ENCODE results near the gene CTNNBL1. TPM values are rescaled to one million over a fixed set of nuclear protein-coding genes. Genes with fewer than 3 reads are reported as not detected.

The CTNNBL1 gene
- total RNA-seq, 6 experiments from 2014 or later, result 16.3 to 41.8 (median 28.8) TPM

GRCh38 chr20:37649676-37650370 is 44.0 kb upstream of the CTNNBL1 start:
- Histone ChIP-seq H3K27me3 (no peaks in the 10 kb centered on the region), H3K27ac (no peak overlapping the region), H3K4me1 (no peaks in the 10 kb centered on the region), H3K4me3 (no peak overlapping the region), H3K36me3 (no peaks in the 10 kb centered on the region), H3K9me3 (no peaks in the 10 kb centered on the region)
- TF ChIP-seq CTCF (IDR thresholded peaks at IDR 0.05) (no peak), POLR2A (IDR thresholded peaks at IDR 0.05) (no peak)
- DNase-seq, result no peak
- ATAC-seq, result no peak
- 69% methylated on average over 8 of the region's 9 CpGs for WGBS (ENCODE audit: insufficient coverage, low coverage, low lambda C conversion rate, missing lambda C conversion rate)
- intact Hi-C loops (cut with DNase I), result no loop called here

GRCh38 chr20:37650661-37651060 is 43.2 kb upstream of the CTNNBL1 start:
- H3K4me3 ChIP-seq, result no peak overlapping the region
- ATAC-seq (no peak), DNase-seq (no peak)
- no peaks in the 10 kb centered on the region for H3K27me3 ChIP-seq
- intact Hi-C loops (cut with DNase I), result no loop called here
- H3K9me3 ChIP-seq, result no peaks in the 10 kb centered on the region
- H3K36me3 ChIP-seq, result no peaks in the 10 kb centered on the region
- no peaks in the 10 kb centered on the region for H3K4me1 ChIP-seq
- WGBS (ENCODE audit: insufficient coverage, low coverage, low lambda C conversion rate, missing lambda C conversion rate), result 76% methylated on average over 2 of the region's 3 CpGs
- no peak overlapping the region for H3K27ac ChIP-seq
- TF ChIP-seq POLR2A (IDR thresholded peaks at IDR 0.05) (no peak), CTCF (IDR thresholded peaks at IDR 0.05) (no peak)

GRCh38 chr20:37651932-37652331 is 41.9 kb upstream of the CTNNBL1 start:
- no peaks in the 10 kb centered on the region for H3K4me1 ChIP-seq
- ATAC-seq (peak; percentile 97 to 99 (median 98)), DNase-seq (peak; percentile 69 to 79 (median 73))
- TF ChIP-seq POLR2A (IDR thresholded peaks at IDR 0.05), result no peak
- peak; percentile 54 to 66 (median 60) for TF ChIP-seq CTCF (IDR thresholded peaks at IDR 0.05)
- no peak overlapping the region for H3K27ac ChIP-seq
- no peaks in the 10 kb centered on the region for H3K36me3 ChIP-seq
- H3K9me3 ChIP-seq, result no peaks in the 10 kb centered on the region
- intact Hi-C loops (cut with DNase I), result no loop called here
- no peaks in the 10 kb centered on the region for H3K27me3 ChIP-seq
- WGBS (ENCODE audit: insufficient coverage, low coverage, low lambda C conversion rate, missing lambda C conversion rate), result 34% methylated on average over 5 of the region's 5 CpGs
- no peak overlapping the region for H3K4me3 ChIP-seq

GRCh38 chr20:37656945-37657344 is 36.9 kb upstream of the CTNNBL1 start:
- Histone ChIP-seq H3K27ac (no peak overlapping the region), H3K9me3 (no peaks in the 10 kb centered on the region), H3K4me1 (no peaks in the 10 kb centered on the region), H3K27me3 (no peaks in the 10 kb centered on the region), H3K4me3 (no peak overlapping the region), H3K36me3 (no peaks in the 10 kb centered on the region)
- ATAC-seq, result no peak
- WGBS (ENCODE audit: insufficient coverage, low coverage, low lambda C conversion rate, missing lambda C conversion rate), result 77% methylated on average over 6 of the region's 6 CpGs
- no peak for DNase-seq
- TF ChIP-seq POLR2A (IDR thresholded peaks at IDR 0.05) (no peak), CTCF (IDR thresholded peaks at IDR 0.05) (no peak)
- intact Hi-C loops (cut with DNase I), result no loop called here
